A673 (cell line): Measurements from ENCODE around the gene CNN2. TPM values are rescaled to one million over a fixed set of nuclear protein-coding genes. Genes with fewer than 3 reads are reported as not detected.

ENCODE experiments used
- BruUV-seq: library from RNA; stranded (reverse); fragments of 400-500 nt; replicated peaks from 2 replicates; lab custom pipeline; 2021; lab: Mats Ljungman, UMichigan
- CTCF ChIA-PET: fragments of 300-600 bp; sonication (Branson Sonifier 250); formaldehyde crosslinking; loops from one replicate; lab custom pipeline; 2022; ENCODE audit warnings: antibody characterized with exemption; lab: Charles Lee
- POLR2A ChIA-PET: fragments of 300-600 bp; sonication (Branson Sonifier 250); formaldehyde crosslinking; loops from one replicate; lab custom pipeline; 2022; ENCODE audit warnings: antibody characterized with exemption; ENCODE audit not compliant: low non-redundant PET; lab: Charles Lee
- DNase-seq: peaks from one replicate; pipeline ENCODE4 v3.0.0-alpha.2; 2015; ENCODE audit warnings: low spot score
- H3K27ac ChIP-seq: fragments of 200-600 bp; sonication (generic); 2 replicates; pipeline ENCODE4 v1.5.1; 2016; ENCODE audit warnings: mixed run types, low read depth, mild to moderate bottlenecking, mixed read lengths, antibody characterized with exemption, low read length; ENCODE audit not compliant: poor library complexity, severe bottlenecking
- H3K27me3 ChIP-seq: fragments of 200-600 bp; sonication (generic); replicated peaks from 2 replicates; pipeline ENCODE4 v1.6.1; 2017; ENCODE audit warnings: mixed run types, low read depth, mild to moderate bottlenecking, mixed read lengths, antibody characterized with exemption, low read length; ENCODE audit not compliant: insufficient read depth, poor library complexity
- H3K36me3 ChIP-seq: fragments of 200-600 bp; sonication (generic); 2 replicates; pipeline ENCODE4 v1.6.1; 2016; ENCODE audit warnings: mixed run types, mild to moderate bottlenecking, mixed read lengths, antibody characterized with exemption, low read length; ENCODE audit not compliant: insufficient read depth, poor library complexity, severe bottlenecking
- H3K4me1 ChIP-seq: fragments of 200-600 bp; sonication (generic); 2 replicates; pipeline ENCODE4 v1.6.1; 2017; ENCODE audit warnings: mixed run types, mild to moderate bottlenecking, mixed read lengths, antibody characterized with exemption, low read length; ENCODE audit not compliant: insufficient read depth, poor library complexity, severe bottlenecking
- H3K4me3 ChIP-seq: fragments of 200-600 bp; sonication (generic); 2 replicates; pipeline ENCODE4 v1.5.1; 2016; ENCODE audit warnings: low read depth, mixed run types, mild to moderate bottlenecking, mixed read lengths, low read length; ENCODE audit not compliant: poor library complexity, severe bottlenecking
- H3K9me3 ChIP-seq: fragments of 200-600 bp; sonication (generic); 2 replicates; pipeline ENCODE4 v1.6.1; 2016; ENCODE audit warnings: mixed run types, low read depth, mild to moderate bottlenecking, mixed read lengths, antibody characterized with exemption, low read length; ENCODE audit not compliant: poor library complexity, severe bottlenecking
- EZH2 ChIP-seq: fragments of 200-600 bp; sonication (generic); IDR thresholded peaks from 2 replicates; pipeline ENCODE4 v1.6.1; 2017; ENCODE audit warnings: borderline replicate concordance, low read depth, mild to moderate bottlenecking, mixed read lengths, antibody characterized with exemption, low read length; ENCODE audit not compliant: poor library complexity, severe bottlenecking
- intact Hi-C: fragments of 100-400 bp; cut with micrococcal nuclease; formaldehyde crosslinking; loops from one replicate; pipeline ENCODE4 v1.10.0; 2022; ENCODE audit not compliant: unreplicated experiment
- total RNA-seq: library from RNA; stranded (reverse); gene quantifications from 2 replicates; pipeline ENCODE4 v1.2.3, GENCODE V29; 2021
- TF ChIP-seq, protein P1 (sequence below): fragments of 300-800, 200-600 bp; sonication (generic); conservative IDR thresholded peaks from 2 replicates; pipeline ENCODE4 v1.5.1; 2017; ENCODE audit warnings: low read depth, mild to moderate bottlenecking, antibody characterized with exemption, low read length, moderate library complexity, mixed read lengths

The CNN2 gene
- total RNA-seq, 1 experiment from 2014 or later: 112 TPM

DNA sequence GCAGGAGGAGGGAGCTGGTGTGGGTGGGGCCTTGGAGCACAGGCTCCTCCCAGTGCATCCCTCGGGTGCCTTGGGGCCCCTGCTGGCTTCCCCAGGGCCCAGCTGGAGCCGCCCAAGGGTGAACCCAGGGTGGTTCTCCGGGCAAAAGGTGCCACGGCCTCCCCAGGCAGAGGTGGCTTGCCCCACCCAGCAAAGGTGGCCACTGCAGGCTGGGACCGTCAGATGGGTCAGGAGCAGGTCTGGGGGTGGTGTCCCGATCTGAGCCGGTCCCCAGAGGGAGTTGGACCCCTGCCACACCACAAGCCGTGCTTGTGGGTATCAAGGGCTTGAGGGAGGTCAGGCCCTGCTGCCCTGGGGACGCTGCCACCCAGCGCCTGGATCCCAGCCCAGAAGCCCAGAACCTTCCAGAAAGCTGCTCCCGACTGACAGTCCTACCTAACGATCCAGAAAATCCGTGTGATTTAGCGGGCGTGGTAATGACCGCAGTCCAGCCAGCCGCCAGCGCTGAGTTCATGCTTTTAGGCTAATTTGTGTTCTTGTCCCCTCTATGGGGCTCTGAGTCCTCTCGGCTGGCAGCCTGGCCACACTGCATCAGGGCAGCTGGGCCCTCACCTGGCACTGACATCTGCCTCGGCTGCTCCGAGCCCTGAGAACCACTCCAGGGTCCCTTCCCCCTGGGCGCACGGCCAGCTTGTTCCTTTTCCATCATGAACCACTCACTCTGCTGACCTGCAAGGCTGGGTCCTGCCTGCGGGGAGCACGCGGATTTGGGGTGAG is 31.2 kb upstream of the CNN2 start:
- intact Hi-C loops: loop anchor here (5.0 kb wide), 1 partner anchor 73 kb away; no protein-coding TSS in a partner anchor
- no peak for TF ChIP-seq EZH2
- TF ChIP-seq, protein P1, sequence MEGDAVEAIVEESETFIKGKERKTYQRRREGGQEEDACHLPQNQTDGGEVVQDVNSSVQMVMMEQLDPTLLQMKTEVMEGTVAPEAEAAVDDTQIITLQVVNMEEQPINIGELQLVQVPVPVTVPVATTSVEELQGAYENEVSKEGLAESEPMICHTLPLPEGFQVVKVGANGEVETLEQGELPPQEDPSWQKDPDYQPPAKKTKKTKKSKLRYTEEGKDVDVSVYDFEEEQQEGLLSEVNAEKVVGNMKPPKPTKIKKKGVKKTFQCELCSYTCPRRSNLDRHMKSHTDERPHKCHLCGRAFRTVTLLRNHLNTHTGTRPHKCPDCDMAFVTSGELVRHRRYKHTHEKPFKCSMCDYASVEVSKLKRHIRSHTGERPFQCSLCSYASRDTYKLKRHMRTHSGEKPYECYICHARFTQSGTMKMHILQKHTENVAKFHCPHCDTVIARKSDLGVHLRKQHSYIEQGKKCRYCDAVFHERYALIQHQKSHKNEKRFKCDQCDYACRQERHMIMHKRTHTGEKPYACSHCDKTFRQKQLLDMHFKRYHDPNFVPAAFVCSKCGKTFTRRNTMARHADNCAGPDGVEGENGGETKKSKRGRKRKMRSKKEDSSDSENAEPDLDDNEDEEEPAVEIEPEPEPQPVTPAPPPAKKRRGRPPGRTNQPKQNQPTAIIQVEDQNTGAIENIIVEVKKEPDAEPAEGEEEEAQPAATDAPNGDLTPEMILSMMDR: no peak
- Histone ChIP-seq H3K4me1 (peaks cover 18% of the 10 kb centered on the region), H3K27ac (no peak overlapping the region), H3K4me3 (no peak overlapping the region), H3K27me3 (peaks cover 40% of the 10 kb centered on the region), H3K9me3 (no peaks in the 10 kb centered on the region), H3K36me3 (peaks cover 25% of the 10 kb centered on the region)
- CTCF ChIA-PET: interaction anchor here (0.7 kb wide), 1 partner anchor 71 kb away, joined by 3 read pairs; no protein-coding TSS in a partner anchor
- no TSS peak for BruUV-seq
- POLR2A ChIA-PET: interaction anchor here (0.6 kb wide), 1 partner anchor 274 kb away, joined by 3 read pairs; the partner anchor contains the start of gene CIRBP
- DNase-seq: no peak

DNA sequence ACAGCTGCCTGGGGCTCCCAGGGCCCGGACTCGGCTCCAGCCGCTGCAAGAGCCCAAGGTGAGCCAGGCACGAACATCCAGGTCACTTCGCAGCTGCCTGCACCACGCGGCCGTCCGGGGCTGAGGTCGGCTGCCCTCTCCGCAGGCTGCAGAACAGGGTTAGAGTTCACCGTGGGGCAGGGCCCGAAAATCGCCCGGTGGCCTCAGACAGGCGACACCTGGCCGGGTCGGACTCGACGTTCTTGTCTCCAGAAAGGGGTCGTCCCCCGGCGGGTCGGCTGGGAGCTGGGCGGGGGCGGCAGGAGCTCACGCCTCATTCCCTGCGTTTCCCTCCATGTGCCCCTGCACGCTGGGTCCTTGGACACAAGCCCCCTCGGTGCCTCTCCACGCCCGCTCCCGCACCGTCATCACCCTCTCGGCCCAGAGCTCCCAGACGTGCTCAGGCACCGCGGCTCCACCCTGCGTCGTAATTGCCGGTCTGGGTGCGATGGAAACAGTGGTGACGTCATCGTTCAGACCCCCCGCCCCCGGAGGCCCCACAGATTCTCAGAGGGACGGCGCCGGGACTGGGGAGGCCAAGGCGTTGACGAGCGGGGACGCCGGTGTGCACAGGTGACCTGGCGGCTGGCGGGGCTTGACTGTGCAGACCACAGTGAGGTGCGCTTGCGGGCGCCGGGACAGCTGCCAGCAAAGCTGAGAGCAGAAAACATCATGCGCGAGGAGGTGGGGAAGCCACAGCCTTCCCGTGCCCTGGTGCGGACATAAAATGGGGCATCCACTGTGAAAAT is 30.2 kb upstream of the CNN2 start:
- Histone ChIP-seq H3K4me1 (peaks cover 20% of the 10 kb centered on the region), H3K36me3 (peaks cover 16% of the 10 kb centered on the region), H3K9me3 (no peaks in the 10 kb centered on the region), H3K27ac (no peak overlapping the region), H3K27me3 (peaks cover 48% of the 10 kb centered on the region), H3K4me3 (peak overlapping the region; percentile 27)
- peak; percentile 70 for DNase-seq
- BruUV-seq: no TSS peak
- ChIA-PET CTCF (no interaction called here), POLR2A (interaction anchor here (0.6 kb wide), 2 partner anchors 12 to 18 kb away, joined by 3 read pairs; partner anchors contain the start of gene WDR18)
- TF ChIP-seq, protein P1: no peak
- no peak for TF ChIP-seq EZH2
- intact Hi-C loops: loop anchor here (5.0 kb wide), 1 partner anchor 74 kb away; no protein-coding TSS in a partner anchor

DNA sequence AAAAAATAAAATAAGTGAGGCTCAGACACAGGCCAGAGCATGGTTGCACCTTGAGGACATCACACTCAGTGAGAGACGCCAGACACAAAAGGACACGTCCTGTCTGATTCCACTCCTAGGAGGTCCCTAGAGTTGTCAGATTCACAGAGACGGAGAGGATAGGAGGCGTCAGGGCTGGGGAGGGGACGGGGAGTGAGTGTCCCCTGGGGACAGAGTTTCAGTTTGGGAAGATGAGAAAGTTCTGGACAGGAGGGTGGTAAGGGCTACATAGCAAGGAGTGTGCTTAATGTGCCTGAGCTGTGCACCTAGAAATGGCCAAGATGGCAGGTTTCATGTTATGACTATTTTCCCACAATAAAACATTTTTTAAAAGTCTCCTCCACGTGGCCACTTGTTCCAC is 28.3 kb upstream of the CNN2 start:
- H3K4me1 ChIP-seq: peaks cover 24% of the 10 kb centered on the region
- no peak for DNase-seq
- no peaks in the 10 kb centered on the region for H3K9me3 ChIP-seq
- ChIA-PET CTCF (no interaction called here), POLR2A (no interaction called here)
- peaks cover 8% of the 10 kb centered on the region for H3K36me3 ChIP-seq
- H3K4me3 ChIP-seq: no peak overlapping the region
- no TSS peak for BruUV-seq
- TF ChIP-seq, protein P1: no peak
- no peak for TF ChIP-seq EZH2
- intact Hi-C loops: loop anchor here (5.0 kb wide), 1 partner anchor 76 kb away; no protein-coding TSS in a partner anchor
- peaks cover 50% of the 10 kb centered on the region for H3K27me3 ChIP-seq
- H3K27ac ChIP-seq: no peak overlapping the region
